Kasumi-1 (cell line): ENCODE results near the gene SNX5.
"Not testable (repeated sequence)": the region's sequence is repeated elsewhere in the genome, so short reads cannot be mapped to it uniquely, and the experiment has no call there.

ENCODE experiments used
- DNase-seq, 2 experiments: peaks; one replicate each; lab custom pipeline; 2025; lab: John Stamatoyannopoulos, UW

SNX5 gene

DNA sequence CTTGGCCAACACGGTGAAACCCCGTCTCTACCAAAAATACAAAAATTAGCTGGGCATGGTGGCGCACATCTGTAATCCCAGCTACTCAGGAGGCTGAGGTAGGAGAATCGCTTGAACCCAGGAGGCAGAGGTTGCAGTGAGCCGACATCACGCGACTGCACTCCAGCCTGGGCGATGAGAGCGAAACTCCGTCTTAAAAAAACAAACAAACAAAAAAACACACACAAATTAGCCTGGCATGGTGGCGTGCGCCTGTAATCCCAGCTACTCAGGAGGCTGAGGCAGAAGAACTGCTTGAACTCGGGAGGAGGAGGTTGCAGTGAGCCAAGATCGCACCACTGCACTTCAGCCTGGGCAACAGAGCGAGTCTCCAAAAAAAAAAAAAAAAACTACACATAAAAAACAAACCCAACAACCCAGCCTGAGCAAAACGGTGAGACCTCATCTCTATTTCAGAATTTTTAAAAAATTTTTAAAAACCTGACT lies 8.2 kb downstream of the SNX5 start:
- DNase-seq, result not testable (repeated sequence)

DNA sequence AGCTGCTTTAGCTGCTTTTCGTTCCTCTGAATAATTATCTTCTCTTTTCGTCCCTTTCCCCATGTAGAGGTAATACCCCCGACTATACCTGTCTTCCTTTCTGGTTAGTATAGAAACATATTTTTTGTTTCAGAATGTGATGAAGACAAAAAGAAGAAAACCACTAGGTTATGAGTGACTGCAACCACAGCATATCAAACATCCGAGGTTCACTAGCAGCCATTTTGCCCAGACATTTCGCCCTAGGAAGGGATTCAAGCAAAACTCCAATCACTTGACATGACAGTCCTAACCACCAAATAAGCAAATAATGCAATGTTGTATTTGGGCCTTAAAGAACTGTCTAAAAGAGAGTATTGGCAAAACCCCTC lies 9.4 kb downstream of the SNX5 start:
- no peak for DNase-seq

DNA sequence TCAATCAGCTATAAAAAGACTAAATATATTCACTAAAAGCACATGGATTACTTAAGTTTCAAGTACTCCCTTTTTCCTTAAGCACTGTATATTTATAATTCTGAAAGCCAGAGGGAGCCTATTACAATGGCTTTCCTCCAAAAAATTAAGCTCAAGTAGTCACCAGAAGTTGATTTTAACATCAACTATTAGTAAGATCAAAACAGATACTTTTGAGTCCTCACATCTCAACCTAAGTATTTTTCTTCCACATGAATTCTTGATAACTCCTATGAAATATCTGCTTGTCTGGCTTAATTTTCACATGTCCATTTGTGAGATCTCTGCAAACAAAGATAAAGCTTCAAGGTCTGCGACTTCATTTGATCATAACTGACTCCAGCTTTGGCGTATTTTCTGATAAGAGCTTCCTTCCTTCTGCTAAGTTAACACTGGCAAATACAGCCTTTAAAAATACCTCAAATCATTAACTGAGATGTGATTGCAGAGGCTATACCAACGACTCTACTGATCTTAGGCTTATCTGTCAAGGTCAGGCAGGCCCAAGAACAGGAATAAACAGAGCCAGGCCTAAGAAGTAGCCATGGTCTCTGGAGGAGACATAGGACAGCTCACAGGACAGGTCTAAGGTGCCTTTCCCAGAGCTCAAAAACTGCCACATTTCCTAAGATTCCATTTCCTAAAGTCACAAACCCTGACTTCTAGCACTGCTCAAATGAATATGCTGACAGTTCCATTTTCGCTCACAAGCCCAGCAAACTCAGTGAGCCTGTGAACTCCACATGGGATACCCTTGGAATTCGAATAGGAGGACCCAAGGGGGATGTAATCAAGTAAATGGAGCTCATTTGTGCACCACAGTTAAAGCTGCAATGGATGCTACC lies 10.0 kb downstream of the SNX5 start:
- no peak for DNase-seq

DNA sequence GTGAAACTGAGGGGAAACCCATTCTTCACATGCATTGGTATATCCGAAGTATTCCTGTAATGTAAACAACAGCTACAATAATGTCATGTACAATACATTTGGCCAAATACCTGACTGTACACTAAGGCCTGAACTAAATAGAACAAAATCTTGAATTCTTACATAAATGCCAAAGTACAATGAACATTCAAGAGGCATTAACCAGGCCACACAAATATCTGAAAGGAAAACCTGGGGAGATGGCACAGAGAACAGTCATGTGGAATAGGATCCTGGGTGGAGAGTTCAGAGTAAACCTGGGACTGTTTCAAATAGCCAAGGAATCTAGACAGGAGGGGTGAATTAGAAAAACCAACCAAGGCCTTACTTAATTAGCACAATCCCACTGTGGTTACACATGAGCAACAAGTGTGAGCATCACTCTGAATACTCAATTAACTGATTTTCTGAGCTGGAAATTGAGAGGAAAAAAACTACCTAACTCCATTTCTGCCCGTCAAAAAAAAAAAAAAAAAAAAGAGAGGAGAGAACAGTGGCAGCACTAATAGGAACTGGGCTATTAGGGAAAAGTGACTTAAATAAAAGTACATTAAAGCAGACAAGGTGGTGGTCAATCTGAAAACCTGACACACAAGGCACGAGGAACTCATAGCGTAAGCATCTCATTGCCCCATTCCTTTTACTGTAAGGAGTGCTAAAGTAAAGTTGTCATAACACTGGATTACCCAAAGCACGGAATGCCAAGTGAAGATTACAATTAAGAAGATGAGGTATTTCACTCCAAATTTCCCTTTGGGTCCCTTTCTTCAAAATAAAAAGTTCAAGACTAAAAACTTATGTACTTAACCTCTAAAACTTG lies 10.9 kb downstream of the SNX5 start:
- DNase-seq, result no peak

DNA sequence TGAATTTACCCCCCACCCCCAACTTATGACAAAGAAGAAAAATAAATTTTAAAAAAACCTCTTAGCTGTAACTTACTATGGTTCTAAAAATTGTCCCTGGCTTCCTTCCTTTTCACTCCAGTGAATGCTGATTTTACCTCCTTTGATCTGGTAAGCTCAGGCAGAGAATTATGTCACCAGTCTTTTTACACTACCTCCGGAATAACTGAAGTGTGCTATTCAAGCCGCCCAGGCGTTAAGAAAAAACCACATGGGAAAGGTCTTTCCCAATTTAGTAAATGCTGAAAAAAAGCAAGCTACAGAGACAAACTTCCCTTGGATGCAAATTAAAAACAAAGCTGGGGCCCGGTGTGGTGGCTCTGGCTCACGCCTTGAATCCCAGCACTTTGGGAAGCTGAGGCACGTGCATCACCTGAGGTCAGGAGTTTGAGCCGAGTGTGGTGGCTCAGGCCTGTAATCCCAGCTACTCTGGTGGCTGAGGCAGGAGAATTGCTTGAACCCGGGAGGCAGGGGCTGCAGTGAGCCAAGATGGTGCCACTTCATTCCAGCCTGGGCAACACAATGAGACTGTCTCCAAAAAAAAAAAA lies 12.4 kb downstream of the SNX5 start:
- no peak for DNase-seq

DNA sequence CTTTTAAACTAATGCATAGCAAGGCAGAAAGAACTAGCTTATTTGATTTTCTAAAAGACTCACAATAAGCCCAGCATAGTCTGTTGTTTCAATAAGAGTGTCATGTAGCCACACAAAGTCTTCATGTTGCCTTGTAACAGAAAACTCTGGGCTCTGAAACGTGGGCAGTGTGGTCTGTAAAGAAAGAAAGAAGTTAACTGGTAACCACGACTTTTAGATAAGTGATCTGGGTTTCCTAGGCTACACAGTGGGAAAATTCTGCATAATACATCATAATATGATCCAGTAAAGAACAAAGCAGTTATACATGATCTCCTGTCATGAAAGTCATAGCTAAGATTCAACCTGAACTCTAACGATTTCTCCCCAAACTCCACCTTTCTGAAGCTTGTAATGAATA lies 13.3 kb downstream of the SNX5 start:
- no peak for DNase-seq

DNA sequence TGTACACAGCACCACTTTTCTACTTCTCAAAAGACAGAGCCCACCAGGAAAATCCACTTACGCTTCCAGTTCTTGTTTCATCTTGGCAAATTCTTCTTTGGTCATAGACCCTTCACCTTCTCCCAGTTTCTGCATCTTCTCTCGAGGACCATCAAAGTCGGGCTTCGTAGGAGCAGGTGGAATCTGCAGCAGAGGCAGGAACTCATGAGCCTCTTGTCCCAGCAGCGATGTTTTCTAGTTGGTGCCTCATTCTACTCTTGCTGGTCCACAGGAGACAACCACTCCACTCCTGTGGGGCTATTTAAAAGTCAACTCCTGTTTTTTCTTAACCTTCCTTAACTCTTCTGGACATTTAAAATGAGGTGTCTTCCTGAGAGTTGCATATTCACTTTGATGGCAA lies 14.7 kb downstream of the SNX5 start:
- DNase-seq, result no peak

DNA sequence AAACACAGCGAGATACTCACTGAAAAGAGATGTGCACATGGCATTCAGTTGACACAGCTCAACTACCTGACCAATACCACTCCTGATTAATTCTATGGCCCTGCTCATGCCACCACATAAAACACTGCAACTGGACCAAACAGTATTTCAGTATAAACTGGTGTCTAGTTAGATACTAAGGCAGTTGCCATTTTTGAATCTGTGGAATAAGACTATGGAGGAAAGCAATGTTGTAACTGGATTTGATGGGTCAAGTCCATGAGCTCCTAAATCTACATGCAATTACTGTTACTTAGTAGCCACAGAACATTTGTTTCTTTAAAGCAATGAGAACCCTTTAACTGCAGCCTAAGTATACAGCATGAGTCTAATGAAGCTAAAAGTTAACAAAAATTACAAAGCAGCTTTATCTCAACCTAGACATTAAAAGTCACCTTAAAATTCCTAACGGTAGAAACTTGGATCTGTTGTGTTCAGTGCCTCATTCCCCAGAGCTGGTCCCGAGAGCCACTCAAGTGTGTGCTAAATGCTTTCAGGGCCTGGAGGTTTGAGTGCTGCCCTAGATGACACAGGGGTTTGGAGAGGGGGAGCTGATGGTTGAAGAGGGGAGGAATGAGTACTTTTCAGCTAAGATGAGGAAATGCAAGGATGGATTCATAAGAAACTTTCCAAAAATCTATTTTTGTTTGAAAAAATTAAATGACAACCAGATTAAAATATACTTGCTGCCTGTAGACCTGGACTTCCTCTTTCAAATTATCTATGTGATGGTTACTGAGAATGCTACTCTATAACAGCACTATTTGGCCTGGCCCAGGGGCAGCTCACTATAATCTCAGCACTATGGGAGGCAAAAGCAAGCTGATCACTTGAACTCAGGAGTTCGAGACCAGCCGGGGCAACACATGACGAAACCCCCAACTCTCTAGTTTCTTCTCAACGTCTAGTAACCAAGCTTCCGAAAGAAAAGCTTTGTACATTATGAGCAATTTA lies 15.6 kb downstream of the SNX5 start:
- no peak for DNase-seq

DNA sequence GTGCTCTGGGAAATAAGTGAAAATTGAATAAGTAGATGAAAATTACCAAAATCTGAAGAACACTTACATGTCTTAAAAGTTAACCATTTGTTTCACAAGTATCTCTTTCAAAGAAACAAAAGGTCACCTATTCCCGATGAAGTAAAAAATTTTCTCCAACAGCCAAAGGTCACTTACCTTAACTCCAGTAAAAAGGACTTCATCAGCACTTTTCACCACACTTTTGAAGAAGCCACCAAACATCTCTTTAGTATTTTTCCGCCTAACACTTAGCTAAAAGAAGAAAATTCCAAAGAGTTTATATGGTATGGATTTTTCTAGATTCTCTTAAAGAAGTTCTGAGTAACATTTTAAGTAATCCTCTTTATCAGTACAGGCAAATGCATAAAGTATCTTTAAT lies 17.3 kb downstream of the SNX5 start:
- no peak for DNase-seq

DNA sequence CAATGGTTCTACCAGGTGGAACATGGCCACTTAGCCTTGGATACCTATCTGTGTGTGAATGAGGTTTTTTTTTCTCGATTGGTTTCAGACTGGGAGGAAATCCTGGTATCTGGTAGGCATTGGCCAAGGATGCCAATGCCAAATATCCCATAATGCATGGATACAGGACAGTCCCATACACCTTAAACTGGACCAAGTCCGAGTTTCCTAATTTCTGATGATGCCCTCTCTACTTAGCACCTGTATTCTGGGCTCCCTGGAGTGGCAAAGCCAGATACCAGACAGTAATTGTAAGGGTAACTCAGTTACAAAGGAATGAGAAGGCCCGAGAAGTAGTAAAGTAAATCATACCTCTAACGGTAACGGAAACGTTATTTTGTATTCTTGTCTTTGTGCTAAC lies 17.9 kb downstream of the SNX5 start:
- no peak for DNase-seq

DNA sequence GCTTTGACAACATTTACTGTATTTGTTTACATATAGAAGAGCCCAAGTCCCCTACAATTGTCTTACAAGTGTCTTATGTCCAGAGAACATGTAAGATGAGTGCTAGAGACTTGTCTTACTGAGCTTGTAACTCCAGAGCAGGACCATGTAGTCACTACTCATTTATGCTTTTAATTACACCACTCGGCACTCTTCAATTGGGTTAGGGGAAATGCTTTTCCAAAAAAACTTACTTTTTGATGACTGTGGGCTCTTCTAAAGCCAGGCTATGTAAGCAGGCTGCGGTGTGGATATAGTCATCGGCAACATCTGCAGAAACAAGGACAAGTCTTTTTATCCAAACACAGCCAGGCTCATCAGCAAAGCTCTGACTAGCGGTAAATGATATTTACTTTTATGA lies 18.7 kb downstream of the SNX5 start:
- no peak for DNase-seq

DNA sequence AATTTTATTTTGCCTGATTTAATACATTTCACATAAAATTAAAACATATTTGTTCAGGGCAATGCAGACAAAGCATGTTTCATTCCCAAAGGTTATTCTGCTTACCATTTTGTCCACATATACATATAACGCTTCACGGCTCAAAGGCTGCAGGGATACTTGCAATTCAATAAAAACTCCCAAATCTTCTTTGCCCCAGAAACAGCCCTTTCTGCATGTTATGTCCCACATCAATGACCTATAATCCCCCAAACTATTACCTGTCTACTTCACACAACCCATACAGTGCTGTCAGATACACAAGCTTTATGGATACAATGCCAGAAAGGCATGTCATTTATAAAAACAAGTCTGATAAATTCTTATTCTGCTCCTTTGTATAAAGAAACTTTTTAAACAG lies 20.2 kb downstream of the SNX5 start:
- DNase-seq, result no peak

DNA sequence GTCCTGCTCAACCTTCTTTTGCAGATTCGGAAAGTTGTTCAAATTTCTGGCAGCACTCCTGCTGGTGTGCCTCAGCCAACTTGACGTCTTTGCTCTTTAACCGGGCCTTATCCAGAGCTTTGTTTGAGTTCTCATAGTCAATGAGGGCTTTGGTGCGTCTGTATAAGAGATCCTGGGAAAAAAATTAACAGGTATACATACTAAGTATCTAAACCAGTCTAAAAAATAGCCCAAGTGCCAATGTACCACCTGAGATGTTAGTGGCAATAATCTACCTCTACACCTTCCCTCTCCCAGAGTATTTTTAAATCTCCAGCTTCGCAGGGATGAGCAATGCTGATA lies 21.1 kb downstream of the SNX5 start:
- no peak for DNase-seq

DNA sequence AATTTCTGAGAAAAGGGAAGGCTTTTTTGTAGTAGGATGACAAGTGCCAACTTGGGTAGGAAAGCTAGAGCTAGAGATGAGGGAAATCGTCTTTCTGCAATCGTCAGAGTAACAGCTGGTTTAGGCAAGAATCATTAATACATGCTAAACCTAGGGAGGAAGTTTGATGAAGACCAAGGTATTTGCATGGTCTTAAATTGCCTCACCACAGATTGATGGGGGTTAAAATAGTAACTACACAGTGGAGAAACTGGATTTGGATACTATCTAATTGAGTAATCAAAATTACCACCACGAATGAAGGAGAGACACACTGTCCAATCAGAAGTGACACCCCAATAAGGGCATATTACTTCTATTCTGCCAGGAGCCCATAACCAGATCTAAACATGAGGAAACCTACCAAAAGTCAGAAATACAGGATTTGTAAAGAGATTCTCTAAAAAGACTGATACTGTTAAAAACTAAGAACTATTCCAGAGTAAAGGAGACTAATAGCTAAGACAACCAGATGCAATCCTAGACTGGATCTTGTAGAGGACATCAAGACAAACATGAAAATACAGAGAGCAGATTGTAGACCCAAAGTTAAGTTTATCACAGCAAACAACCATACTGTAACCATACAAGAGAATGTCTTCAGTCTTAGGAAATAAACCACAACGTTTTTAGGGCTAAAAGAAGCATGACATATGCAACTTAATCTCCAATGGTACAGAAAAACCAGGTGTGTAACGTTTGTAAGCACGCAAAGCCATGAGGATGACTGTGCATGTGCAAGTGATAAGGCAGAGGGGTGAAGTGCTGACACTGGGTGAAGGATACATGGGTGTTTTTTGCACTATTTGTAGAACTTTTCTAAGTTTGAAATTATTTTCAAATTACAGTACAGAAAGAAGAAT lies 21.8 kb downstream of the SNX5 start:
- DNase-seq, result no peak

DNA sequence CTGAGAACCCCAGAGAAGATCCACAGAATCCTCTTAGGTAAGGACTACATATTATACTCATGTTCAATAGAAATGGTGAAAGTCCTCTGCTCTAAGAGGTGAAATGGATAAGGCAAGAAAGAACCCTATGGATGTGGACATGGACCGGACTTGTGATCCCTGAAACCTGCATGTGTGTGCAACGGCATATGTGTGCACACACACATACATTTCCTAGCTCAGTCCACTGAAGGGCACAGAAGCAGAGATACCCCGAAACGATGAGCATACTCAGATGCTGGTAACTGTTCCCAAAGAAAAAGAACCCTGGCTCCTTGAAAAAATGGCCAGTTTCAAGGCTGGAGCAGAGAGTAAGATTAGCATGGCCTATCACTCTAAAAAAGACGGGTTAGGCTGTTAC lies 22.6 kb downstream of the SNX5 start:
- DNase-seq, result no peak

DNA sequence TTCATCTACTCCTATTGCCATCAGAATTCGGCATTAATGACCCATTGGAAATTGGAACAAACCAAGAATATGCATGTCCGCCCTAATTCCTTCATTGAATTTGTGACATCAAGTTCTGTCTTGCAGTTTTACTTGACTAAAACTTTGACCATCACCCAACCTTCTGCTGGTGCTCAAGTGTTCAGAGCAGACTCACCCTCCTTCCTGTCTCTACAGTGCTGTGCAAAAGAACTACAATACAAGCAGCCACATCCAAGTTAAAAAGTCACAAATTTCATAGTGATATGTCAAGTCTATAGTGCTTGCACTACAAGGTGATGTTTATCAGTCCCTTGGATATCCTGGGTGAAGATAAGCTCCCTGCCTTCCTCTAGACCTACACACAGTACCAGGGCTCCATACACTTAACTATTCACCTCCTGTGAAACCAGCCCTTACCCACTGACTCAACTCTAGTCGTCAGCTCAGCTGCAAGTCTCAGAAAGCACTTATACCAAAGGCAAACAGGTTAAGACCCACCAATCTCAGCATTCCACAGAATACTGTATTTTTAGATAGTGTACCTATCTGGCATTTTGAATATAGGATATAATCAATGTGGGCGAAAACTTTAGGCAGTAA lies 23.6 kb downstream of the SNX5 start:
- no peak for DNase-seq

DNA sequence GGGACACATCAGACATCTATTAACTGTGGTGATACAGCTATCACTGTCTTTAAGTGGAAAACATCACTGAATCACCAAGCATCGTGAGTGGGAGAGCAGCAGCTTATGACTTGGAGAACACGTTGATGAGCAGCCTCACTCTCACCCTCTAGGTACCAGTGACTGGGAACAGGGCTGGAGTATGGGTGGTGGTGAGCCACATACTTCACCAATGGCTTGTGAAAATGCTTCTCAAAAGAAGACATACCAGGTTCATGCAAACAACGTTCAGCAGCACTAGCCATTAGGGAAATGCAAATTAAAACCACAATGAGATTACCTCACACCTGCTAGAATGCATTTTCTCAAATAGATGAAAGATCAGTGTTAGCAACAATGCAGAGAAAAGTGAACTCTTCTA lies 25.3 kb downstream of the SNX5 start:
- no peak for DNase-seq

DNA sequence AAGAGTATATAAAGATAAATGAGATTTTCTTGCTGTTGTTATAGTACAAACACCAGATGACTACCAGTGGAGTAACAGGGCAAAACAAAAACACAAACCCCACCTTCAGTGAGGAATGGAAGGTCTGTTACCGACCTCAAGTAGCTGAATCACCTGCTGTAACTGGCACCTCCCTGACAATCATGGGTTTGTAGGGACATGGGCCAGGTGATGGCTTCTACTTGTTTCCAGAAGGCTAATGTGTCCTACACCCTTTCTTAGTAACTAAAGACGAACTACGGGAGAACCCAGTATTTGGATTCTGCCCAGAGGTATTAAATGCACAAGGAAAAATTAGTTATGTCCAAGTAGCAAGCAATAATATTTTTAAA lies 26.8 kb downstream of the SNX5 start:
- DNase-seq, result no peak

DNA sequence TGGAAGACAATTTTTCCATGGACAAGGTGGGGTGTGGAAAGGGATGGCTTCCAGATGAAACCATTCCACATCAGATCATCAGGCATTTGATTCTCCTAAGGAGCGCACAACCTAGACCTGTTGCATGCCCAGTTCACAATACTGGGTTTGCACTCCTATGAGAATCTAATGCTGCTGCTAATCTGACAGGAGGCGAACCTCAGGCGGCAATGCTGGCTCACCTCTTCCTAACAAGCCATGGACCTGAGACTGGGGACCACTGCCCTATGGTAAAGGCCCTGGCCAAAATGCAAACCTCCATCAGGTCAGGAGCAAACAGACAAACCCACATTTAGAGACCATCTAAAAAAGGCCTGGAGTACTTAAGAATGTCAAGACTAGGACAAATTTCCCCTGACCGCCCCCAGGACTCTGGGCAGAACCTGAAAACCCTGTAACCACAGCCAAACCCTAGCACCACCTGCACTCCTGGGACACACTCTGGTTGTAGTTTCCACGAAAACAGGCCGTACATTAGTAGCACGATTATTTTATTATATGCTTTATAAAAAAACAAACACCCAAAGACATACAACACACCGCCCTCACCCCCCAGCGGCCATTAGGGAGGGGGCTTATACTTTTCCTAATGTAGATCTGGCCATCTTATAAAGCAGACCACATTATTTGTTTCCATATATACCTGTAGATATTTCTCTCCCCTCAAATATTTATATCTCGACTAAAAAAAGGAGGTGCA lies 27.3 kb downstream of the SNX5 start:
- DNase-seq, result no peak
